Measurements from ENCODE around the gene PKP3.
"Not testable (repeated sequence)": the region's sequence is repeated elsewhere in the genome, so short reads cannot be mapped to it uniquely, and the experiment has no call there.

Gene PKP3, protein sequence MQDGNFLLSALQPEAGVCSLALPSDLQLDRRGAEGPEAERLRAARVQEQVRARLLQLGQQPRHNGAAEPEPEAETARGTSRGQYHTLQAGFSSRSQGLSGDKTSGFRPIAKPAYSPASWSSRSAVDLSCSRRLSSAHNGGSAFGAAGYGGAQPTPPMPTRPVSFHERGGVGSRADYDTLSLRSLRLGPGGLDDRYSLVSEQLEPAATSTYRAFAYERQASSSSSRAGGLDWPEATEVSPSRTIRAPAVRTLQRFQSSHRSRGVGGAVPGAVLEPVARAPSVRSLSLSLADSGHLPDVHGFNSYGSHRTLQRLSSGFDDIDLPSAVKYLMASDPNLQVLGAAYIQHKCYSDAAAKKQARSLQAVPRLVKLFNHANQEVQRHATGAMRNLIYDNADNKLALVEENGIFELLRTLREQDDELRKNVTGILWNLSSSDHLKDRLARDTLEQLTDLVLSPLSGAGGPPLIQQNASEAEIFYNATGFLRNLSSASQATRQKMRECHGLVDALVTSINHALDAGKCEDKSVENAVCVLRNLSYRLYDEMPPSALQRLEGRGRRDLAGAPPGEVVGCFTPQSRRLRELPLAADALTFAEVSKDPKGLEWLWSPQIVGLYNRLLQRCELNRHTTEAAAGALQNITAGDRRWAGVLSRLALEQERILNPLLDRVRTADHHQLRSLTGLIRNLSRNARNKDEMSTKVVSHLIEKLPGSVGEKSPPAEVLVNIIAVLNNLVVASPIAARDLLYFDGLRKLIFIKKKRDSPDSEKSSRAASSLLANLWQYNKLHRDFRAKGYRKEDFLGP

DNA sequence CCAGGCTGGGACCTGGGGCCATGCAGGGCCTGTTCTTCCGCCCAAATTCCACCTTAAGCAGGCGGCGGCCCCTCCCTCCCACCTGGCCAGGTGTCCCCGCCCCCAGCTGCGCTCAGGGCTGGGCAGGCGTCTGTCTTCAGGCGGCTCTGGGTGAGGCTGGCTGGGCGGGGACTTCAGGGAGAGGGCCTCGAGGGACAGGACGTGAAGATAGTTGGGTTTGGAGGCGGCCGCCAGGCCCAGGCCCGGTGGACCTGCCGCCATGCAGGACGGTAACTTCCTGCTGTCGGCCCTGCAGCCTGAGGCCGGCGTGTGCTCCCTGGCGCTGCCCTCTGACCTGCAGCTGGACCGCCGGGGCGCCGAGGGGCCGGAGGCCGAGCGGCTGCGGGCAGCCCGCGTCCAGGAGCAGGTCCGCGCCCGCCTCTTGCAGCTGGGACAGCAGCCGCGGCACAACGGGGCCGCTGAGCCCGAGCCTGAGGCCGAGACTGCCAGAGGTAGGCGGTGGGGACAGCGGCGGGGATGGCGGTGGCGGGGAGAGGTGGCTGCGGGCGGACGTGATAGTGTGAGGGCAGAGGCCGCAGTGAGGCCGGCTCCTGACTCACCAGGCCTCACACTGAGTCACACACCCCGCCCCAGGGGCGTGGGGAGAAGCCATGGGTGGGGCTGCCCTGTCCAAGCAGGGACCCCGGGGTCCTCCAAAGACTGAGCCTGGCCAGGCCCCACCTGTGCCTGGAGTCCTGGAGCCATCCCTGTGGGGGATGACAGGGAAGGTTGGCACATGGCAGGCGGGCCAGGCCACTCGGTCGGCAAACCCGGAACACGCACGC lies at the start of gene PKP3:
Gene PKP3 (plus strand): TSS at position 176 of the 824 bp plus-strand sequence. CDS start 84 bp downstream, at position 260.
- no peak for DNase-seq (ENCODE audit: low spot score)

DNA sequence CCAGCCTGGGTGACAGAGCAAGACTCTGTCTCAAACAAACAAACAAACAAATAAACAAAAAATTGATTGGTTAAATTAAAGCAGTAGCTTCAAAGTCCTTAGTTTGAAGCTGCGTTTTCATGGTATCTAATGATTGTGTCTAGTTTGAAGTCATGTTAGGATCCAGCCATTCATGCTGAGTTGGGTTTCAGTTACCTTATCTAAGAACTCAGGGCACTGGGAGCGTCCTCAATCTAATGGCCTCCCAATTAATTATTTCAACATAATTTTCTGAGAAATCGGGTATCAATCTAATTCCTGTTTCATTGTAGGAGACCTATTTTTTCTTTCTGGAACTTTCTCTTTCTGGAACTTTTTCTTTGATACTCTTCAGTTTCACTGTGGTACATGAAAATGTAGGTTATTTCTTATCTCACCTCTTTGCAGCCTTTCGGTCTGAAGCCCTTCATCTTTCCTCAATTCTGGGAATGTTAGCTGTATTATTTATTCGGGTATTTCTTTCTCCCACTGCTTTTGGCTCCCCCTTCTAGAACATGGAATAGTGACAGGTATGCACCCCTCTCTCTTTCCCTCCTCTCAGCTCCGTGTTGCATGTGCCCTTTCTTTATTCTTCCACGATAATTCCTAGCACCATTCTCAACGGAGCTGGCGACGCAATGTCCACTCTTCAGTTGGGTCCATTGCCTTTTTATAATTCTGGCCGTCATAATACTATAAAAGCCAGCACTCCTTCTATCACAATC lies 49.0 kb upstream of the PKP3 start:
- DNase-seq (ENCODE audit: low spot score), result no peak

DNA sequence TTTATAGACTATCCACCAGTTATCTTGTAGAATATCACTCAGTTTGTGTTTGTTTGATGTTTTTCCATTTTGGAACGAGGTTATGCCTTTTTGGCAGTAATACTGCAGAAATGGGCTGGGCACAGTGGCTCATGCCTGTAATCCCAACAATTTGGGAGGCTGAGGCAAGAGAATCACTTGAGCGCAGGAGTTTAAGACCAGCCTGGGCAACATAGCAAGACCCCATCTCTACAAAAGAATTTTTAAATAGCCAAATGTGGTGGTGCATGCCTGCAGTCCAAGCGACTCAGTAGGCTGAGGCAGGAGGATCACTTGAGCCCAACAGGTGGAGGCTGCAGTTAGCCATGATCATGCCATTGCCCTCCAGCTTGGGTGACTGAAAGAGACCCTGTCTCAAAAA lies 47.5 kb upstream of the PKP3 start:
- no peak for DNase-seq (ENCODE audit: low spot score)

DNA sequence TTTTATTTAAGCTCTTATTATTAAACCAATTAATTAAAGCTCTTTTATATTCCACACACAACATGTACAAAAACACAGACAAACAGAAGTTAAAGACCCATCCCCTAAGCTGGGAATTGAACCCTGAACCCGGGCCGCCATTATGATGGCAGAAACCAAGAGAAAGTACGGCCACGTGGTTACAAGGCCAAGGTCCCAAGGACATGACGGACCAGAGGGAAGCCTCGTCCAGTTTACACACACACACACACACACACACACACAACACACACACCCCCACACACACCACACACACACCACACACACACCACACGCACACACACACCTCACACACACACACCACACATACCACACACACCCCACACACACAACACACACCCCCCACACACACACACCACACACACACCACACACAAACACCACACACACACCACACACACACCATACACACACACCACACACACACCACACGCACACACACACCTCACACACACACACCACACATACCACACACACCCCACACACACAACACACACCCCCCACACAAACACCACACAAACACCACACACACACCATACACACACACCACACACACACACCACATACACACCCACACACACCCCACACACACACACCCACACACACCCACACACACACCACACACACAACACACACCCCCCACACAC lies 44.6 kb upstream of the PKP3 start:
- not testable (repeated sequence) for DNase-seq (ENCODE audit: low spot score)

DNA sequence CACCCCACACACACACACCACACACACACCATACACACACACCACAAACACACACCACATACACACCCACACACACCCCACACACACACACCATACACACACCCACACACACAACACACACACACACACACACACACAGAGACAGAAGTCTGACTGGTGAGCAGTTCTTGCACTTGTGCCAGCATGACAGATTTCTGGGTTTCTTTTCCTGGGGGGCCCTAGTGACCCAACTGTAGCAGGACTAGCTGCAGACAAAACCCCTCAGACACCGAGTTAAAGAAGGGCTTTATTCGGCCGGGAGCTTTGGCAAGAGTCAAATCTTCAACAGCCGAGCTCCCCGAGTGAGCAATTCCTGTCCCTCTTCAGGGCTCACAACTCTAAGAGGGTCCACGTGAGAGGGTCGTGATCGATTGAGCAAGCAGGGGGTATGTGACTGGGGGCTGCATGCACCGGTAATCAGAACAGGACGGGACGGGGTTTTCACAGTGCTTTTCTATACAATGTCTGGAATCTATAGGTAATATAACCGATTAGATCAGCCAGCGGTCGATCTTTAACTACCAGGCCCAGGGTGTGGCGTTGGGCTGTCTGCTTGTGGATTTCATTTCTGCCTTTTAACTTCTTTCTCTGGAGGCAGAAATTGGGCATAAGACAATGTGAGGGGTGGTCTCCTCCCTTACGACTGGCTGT lies 43.8 kb upstream of the PKP3 start:
- not testable (repeated sequence) for DNase-seq (ENCODE audit: low spot score)

DNA sequence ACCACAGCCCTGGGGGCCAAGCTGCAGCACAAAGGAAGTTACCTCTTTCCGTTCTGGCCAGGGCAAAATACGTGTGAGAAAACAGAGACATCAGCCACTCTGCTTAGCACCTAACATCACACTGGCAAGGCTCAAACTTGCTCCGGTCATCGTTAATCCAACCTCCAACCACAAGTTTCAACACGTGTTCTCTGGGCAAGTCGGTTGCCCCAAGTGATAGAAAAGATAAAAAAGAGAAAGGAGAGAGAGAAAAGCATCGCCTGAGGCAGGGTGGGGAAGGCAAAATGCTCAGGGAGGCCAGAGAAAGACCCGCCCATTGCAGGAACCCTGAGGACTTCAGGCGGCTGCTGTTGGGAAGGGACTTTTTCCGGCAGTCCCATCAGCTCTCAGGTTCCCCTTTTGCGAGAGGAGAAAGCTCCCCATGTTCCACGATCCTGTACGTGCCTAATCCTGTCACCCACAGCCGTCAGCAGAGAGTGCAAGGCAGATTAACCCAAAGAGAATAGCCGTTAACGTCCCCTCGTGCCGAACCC lies 43.2 kb upstream of the PKP3 start:
- no peak for DNase-seq (ENCODE audit: low spot score)

DNA sequence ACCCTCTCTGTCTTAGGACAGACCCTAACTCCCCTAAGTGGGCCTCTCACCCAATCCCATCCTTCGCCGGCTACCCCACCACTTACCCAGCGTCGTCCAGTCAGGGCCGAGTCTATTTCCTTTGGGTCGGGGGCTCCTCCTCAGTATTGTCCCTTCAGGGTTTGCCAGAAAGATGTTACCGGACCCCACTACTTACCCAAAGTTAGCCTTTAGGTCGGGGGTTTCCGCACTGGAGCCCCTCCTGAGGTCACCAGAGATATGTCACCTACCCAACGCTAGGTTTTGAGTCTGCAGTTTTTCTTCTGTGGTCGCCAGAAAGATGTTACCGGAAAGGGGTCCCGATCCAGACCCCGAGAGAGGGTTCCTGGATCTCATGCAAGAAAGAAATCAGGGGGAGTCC lies 42.6 kb upstream of the PKP3 start:
- no peak for DNase-seq (ENCODE audit: low spot score)

DNA sequence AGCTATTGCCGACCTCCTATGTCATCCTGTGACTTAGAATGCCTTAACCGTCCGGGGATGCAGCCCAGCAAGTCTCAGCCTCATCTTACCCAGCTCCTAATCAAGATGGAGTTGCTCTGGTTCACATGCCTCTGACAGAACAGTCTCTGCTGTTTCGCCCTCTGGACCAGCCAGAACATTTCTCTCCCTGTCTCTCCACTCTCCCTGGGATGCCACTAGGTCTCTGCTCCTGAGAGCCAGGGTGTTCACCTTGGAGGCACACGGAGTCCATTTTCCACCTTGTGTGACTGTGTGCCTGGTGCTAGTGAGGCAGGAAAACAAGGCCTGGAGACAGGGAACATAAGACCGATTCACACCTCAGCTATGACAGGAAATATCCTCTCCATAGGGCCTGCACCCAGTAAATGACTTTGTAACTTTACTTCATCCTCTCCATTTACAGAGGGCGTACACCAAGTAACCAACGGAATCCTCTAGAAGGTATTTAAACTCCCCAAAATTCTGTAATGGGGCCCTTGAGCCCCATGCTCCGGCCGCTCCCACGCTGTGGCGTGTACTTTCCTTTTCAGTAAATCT lies 41.5 kb upstream of the PKP3 start:
- no peak for DNase-seq (ENCODE audit: low spot score)

DNA sequence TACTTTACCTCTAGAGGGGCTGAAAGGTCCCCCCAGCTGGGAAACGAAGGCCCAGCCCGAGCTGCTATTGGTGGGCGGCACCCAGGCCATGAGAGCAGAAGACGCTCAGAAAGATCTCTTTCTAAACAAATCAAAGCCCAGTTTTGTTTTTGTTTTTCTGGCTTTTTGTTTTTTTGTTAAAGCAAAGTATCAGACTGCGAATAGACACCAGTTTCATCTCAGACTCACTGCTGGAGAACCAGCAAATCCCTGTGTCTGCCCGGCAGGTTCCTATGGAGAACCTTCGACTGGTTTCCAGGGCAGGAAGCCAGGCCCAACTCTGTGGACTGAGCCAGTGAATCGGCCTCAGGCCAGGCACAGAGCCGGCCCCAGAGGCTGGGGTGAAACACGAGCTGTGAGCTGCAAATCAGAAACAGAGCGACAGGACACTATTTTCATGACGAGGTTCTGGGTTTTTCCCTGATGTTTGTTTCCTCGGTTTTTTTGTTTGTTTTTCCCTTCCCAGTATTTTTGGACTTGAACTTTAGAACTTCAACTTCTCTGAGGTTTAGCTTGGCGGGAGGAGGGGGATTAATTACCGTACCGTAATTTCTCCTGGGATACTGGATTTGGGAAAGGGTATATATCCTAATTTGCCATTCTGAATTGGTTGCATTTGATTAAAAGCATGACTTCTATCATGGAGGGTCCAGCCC lies 40.7 kb upstream of the PKP3 start:
- DNase-seq (ENCODE audit: low spot score), result peak; percentile 71

DNA sequence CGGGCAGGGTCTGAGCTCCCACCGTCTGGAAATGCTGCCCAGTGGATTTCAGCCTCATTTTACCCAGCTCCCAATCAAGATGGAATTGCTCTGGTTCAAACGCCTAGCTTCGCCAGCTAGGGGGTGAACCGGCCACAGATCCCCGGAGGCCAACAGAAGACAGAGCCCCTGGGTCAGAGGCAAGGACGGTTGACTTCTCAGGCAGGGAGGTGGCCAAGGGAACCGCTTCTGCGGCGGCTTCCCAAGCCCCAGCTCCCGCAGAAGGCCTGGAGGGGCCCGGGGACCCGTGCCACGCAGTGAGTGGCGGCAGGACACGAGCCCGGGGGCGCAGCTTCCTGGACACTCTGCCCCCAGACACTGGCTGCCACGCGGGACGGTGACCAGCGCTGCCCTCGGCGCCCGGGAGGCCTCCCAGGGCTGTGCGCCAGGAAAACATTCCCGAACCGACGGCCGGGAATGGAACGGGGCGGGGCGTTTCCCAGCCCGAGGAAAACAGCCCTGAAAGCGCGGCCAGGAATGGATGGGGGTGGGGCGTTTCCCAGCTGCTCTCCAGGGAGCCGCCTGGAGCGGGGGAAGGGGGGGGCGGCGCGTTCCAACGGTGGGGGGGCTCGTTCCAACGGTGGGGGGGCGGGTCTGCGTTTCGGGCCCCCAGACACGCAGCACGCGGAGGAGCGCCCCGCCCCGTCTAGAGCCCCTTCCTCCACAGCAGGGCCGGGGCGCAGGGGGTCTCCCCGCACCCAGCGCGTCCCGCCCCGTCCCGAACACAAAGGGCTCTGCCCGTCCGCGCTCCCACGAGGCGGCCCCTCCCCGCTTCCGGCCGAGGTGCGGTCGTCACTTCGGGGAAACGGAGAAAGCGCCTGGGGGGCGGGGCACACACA lies 38.2 kb upstream of the PKP3 start:
- DNase-seq (ENCODE audit: low spot score), result peak; percentile 69

DNA sequence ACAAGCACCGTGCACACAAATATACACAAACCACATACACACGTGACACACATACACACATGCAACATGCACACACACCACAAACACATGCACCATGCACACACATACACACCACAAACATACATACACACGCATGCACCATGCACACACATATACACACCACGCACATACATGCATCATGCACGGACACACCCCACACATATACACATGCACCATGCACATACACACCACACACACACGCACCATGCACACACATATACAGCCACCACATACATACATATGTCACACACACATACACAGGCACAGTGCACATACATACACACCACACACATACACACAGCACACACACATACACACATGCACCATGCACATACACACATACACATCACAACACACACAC lies 37.4 kb upstream of the PKP3 start:
- DNase-seq (ENCODE audit: low spot score), result no peak

DNA sequence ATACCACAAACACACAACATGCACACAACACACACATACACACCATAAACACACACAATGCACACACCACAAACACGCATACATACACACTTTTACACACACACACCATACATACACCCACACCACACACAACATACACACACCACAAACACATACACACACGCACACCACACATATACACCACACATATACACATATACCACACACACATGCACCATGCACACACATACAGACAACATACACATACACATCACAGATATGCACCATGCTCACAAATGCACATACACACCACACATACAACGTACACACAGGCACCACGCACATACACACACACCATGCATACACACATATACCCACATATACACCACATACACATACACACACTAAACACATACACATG lies 36.4 kb upstream of the PKP3 start:
- no peak for DNase-seq (ENCODE audit: low spot score)

DNA sequence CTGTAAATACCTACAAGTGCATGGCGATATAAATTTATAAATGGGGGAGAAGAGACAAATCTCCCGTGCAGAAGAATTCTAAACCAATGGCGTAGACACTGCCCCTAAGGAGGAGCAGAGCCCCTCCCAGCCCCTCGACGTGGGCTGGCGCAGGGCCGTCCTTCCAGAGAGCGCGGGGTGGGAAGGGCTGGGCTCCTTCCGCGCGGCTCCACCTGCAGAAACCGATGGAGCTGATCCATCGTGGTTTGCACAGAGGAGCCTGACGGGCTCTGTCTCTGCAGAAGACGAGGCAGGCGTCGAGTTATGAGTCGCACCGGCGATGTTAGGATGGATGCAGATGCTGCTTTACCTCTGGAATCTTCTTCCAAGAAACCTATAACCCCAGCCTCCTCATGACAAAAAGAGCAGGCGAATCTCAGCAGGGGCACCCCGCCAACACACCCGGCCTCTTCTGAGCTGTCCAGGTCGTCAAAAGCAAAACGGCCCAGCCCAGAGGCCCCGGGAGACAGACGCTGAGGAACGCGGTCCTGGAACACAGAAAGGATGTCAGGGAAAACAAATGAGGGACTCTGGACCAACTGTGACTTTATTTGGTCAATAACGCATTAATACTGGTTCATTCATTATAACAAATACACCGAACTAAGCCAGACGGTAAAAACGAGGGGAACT lies 35.7 kb upstream of the PKP3 start:
- DNase-seq (ENCODE audit: low spot score), result no peak

DNA sequence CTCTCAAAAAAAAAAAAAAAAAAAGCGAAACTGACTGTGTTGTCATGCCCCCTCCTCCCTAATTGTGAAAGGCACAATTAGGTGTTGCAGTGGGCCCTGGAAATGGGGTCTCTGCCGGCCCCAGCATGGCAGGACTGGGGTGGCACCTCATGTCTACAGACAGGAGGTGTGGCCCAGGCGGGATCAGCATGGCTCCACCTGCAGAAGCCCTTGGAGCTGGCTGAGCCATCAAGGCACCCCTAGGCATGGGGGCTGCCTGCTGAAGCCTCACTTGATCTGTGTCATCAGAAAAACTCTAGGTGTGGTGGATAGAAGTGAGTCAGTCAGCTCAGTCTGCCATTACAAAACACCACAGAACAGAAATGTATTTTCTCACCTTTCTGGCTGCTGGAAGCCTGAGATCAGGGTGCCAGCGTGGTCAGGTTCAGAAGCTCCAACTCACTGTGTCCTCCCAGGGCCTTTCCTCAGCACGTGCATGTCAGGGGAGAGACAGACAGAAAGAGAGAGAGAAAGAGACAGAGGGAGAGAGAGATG lies 34.8 kb upstream of the PKP3 start:
- DNase-seq (ENCODE audit: low spot score), result no peak

DNA sequence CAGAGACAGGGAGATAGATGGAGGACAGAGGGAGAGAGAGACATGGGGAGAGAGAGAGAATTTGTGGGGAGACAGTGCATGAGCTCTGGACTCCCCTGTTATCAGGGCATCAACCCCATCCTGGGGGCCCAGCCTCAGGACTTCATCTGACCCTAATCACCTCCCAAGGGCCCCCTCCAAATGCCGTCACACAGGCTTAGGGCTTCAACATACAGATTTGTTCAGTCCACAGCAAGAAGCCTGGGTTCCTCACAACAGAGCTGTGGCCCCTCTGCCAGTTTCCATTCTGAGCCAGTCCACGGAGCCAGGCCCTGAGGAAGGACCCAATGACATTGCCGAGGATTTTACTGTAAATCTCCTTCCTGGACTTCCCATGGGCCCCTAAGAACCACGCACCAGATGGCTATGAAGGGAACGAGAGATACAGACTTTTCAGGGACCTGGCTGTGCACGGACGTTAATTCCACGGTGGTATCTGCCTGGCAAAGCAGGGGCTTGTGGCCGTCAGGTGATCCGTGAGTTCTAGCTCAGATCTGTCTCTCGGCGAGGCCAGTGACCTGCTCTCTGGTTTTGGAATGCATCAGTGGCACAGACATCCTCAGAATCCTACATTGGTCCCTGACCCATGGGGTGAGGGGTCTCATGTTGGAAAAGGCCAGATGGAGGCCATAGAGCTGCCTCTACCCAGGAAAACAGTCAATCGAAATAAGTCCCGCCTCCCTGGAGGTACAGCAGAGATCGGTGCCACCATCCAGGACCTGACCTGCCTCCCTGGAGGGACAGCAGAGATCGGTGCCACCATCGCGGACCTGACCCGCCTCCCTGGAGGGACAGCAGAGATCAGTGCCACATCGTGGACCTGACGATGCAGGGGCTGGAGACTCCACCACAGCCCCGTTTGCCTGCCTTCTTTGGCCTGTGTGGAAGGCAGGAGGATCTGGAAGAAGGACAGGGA lies 33.4 kb upstream of the PKP3 start:
- no peak for DNase-seq (ENCODE audit: low spot score)
